Right atrium auricular region (tissue), 2 donors: ENCODE data around the gene AEN. TPM values are rescaled to one million over a fixed set of nuclear protein-coding genes. Genes with fewer than 3 reads are reported as not detected.
"Not testable (repeated sequence)": the region's sequence is repeated elsewhere in the genome, so short reads cannot be mapped to it uniquely, and the experiment has no call there.

Source experiments
- DNase-seq: peaks from one replicate; pipeline ENCODE4 v3.0.0-alpha.2; 2019; ENCODE audit warnings: low spot score
- H3K27ac ChIP-seq, 2 donors: fragments of 200-600 bp; sonication (generic); 1 replicate in 1 of 2; 2 replicates in 1 of 2; pipeline ENCODE4 v1.5.1; 2016 to 2019
- H3K27me3 ChIP-seq, 2 donors: fragments of 200-600 bp; sonication (generic); one replicate each; pipeline versions ENCODE4 v1.5.1 to v1.6.0; 2017 to 2019
- H3K36me3 ChIP-seq: fragments of 200-600 bp; sonication (generic); one replicate; pipeline ENCODE4 v1.5.1; 2016
- H3K4me1 ChIP-seq, 2 donors: fragments of 200-600 bp; sonication (generic); one replicate each; pipeline versions ENCODE4 v1.5.1 to v1.6.0; 2017 to 2019
- H3K4me3 ChIP-seq, 2 donors: fragments of 200-600 bp; sonication (generic); 1 replicate in 1 of 2; 2 replicates in 1 of 2; pipeline ENCODE4 v1.5.1; 2017 to 2019; ENCODE audit warnings: mild to moderate bottlenecking in 1 of 2, moderate library complexity in 1 of 2
- H3K9me3 ChIP-seq, 2 donors: fragments of 200-600 bp; sonication (generic); one replicate each; pipeline ENCODE4 v1.5.1; 2019
- CTCF ChIP-seq, 2 donors: fragments of 200-600 bp; sonication (generic); IDR thresholded peaks; one replicate each; pipeline ENCODE4 v1.5.1; 2019; ENCODE audit warnings: antibody characterized with exemption in 2 of 2
- total RNA-seq, 2 donors: library from RNA; depleted of rRNA; stranded (reverse); fragments of >200 nt; gene quantifications; one replicate each; pipeline ENCODE4 v1.1.0, GENCODE V29; 2016

Gene AEN
- total RNA-seq, 2 donors from 2014 or later = 5.1 to 8.0 TPM

- H3K27me3 ChIP-seq = no peaks in the 10 kb centered on the region
- H3K9me3 ChIP-seq = no peaks in the 10 kb centered on the region
- no peak for DNase-seq
- TF ChIP-seq CTCF (IDR thresholded peaks at IDR 0.05) = no peak
- H3K4me3 ChIP-seq = no peak overlapping the region
- peaks cover 52% of the 10 kb centered on the region for H3K36me3 ChIP-seq
- peaks cover 0 to 12% of the 10 kb centered on the region in 2 donors for H3K4me1 ChIP-seq
- no peak overlapping the region for H3K27ac ChIP-seq
These were observed 7.9 kb downstream of the AEN start for GRCh38 chr15:88629071-88629470.

GRCh38 chr15:88630141-88630721, 9.1 kb downstream of the AEN start:
- peaks cover 52% of the 10 kb centered on the region for H3K36me3 ChIP-seq
- peaks cover 0 to 5% of the 10 kb centered on the region in 2 donors for H3K4me1 ChIP-seq
- H3K4me3 ChIP-seq = no peak overlapping the region
- no peaks in the 10 kb centered on the region for H3K9me3 ChIP-seq
- no peak for DNase-seq
- H3K27me3 ChIP-seq = no peaks in the 10 kb centered on the region
- TF ChIP-seq CTCF (IDR thresholded peaks at IDR 0.05) = no peak
- H3K27ac ChIP-seq = peak overlapping the region in 1 of 2 donors; percentile 26

- H3K36me3 ChIP-seq = peaks cover 52% of the 10 kb centered on the region
- H3K4me1 ChIP-seq = peaks cover 0 to 5% of the 10 kb centered on the region in 2 donors
These were observed 9.8 kb downstream of the AEN start for GRCh38 chr15:88630798-88631463.

GRCh38 chr15:88631464-88632028, 10.4 kb downstream of the AEN start:
- no peak overlapping the region for H3K4me3 ChIP-seq
- peaks cover 0 to 5% of the 10 kb centered on the region in 2 donors for H3K4me1 ChIP-seq
- H3K27ac ChIP-seq = no peak overlapping the region
- DNase-seq = no peak
- no peaks in the 10 kb centered on the region for H3K9me3 ChIP-seq
- H3K27me3 ChIP-seq = no peaks in the 10 kb centered on the region
- TF ChIP-seq CTCF (IDR thresholded peaks at IDR 0.05) = no peak
- peaks cover 47% of the 10 kb centered on the region for H3K36me3 ChIP-seq

More at GRCh38 chr15:88630798-88631463, 9.8 kb downstream of the AEN start:
- Histone ChIP-seq H3K9me3 (no peaks in the 10 kb centered on the region), H3K4me3 (no peak overlapping the region), H3K27me3 (no peaks in the 10 kb centered on the region), H3K27ac (peak overlapping the region in 1 of 2 donors; percentile 26)
- TF ChIP-seq CTCF (IDR thresholded peaks at IDR 0.05) = no peak
- no peak for DNase-seq

GRCh38 chr15:88632797-88633196, 11.7 kb downstream of the AEN start:
- H3K36me3 ChIP-seq = peaks cover 35% of the 10 kb centered on the region
- not testable (repeated sequence) for H3K27me3 ChIP-seq, H3K4me1 ChIP-seq, H3K27ac ChIP-seq, H3K4me3 ChIP-seq, H3K9me3 ChIP-seq, DNase-seq

GRCh38 chr15:88634449-88634848, 13.3 kb downstream of the AEN start:
- H3K27me3 ChIP-seq = no peaks in the 10 kb centered on the region
- no peak for TF ChIP-seq CTCF (IDR thresholded peaks at IDR 0.05)
- no peak overlapping the region for H3K4me3 ChIP-seq
- DNase-seq = no peak
- peaks cover 0 to 16% of the 10 kb centered on the region in 2 donors for H3K4me1 ChIP-seq
- no peak overlapping the region for H3K27ac ChIP-seq
- H3K9me3 ChIP-seq = no peaks in the 10 kb centered on the region
- peaks cover 20% of the 10 kb centered on the region for H3K36me3 ChIP-seq
